Thyroid gland (tissue), 4 donors: Measurements from ENCODE around the gene ARMCX4.

Source experiments
- POLR2A ChIP-seq, 2 donors: fragments of 450-650 bp; IDR thresholded peaks; one replicate each; pipeline ENCODE4 v1.6.1; 2017; ENCODE audit warnings: antibody characterized with exemption in 2 of 2, mild to moderate bottlenecking in 2 of 2, moderate library complexity in 1 of 2
- TF ChIP-seq, protein P1 (sequence below), 6 experiments: fragments of 200-600 bp in 3 of 6; fragments of 450-650 bp in 3 of 6; sonication (generic) in 3 of 6; IDR thresholded peaks; one replicate each; pipeline ENCODE4 v1.5.1; 2016 to 2019; ENCODE audit warnings: antibody characterized with exemption in 6 of 6, mild to moderate bottlenecking in 2 of 6, inconsistent platforms in 1 of 6, moderate library complexity in 1 of 6

DNA sequence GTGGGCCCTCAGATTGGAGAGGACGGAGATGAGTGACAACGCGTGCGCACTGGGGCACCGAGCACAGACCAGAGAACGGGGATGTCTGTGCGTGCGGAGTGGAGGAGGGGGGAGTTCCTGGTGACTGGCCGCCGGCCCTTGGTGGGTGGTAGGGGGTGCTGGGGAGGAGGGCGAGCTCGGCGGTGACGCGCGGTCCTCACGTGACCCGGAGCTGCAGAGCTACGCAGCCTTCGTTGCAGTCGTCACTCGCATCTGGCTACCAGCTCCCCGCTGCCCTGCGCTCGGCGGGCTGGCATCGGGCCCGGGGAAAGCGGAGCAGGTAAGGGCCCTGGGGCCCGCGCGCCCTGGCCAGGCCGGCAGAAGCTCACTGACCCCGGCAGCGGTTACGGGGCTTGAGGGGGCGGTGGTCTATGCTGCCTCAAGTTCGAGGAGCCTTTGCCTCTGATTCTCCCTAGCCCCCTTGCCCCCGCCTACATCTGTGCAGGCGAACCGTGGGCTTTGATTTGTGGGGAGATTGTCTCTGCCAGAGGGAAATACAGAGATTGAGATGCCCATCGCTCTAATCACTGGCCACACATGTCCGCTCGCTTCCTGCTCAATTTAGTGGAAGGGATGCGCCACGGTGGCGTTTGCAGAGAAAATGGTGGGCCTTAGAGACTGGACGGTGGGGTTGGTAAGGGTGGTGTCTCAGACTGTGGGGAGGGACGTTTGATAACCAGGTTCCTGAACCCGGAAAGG, at the start of gene ARMCX4:
- TF ChIP-seq, protein P1, sequence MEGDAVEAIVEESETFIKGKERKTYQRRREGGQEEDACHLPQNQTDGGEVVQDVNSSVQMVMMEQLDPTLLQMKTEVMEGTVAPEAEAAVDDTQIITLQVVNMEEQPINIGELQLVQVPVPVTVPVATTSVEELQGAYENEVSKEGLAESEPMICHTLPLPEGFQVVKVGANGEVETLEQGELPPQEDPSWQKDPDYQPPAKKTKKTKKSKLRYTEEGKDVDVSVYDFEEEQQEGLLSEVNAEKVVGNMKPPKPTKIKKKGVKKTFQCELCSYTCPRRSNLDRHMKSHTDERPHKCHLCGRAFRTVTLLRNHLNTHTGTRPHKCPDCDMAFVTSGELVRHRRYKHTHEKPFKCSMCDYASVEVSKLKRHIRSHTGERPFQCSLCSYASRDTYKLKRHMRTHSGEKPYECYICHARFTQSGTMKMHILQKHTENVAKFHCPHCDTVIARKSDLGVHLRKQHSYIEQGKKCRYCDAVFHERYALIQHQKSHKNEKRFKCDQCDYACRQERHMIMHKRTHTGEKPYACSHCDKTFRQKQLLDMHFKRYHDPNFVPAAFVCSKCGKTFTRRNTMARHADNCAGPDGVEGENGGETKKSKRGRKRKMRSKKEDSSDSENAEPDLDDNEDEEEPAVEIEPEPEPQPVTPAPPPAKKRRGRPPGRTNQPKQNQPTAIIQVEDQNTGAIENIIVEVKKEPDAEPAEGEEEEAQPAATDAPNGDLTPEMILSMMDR (IDR thresholded peaks at IDR 0.05), result no peak
- peak in 1 of 2 donors; percentile 53 for TF ChIP-seq POLR2A (IDR thresholded peaks at IDR 0.05)
